K562 (cell line): Measurements from ENCODE around the gene NAGS. TPM values are rescaled to one million over a fixed set of nuclear protein-coding genes. Genes with fewer than 3 reads are reported as not detected.

Experiments
- ATAC-seq: fragments of 200-7000 bp; cut with Tn5 transposase; 3 replicates; pipeline ENCODE4 v1.9.1; 2020; ENCODE audit warnings: moderate library complexity
- BruUV-seq: library from RNA; stranded (reverse); fragments of 400-500 nt; replicated peaks from 2 replicates; lab custom pipeline; 2021; lab: Mats Ljungman, UMichigan
- CTCF ChIA-PET: fragments of 300-600 bp; formaldehyde crosslinking; extraction: SDS; loops from one replicate; lab custom pipeline; 2021; ENCODE audit warnings: low intra/inter-chr PET ratio; lab: Yijun Ruan, JAX
- POLR2A ChIA-PET: fragments of 300-600, 350-650 bp; sonication (Branson Sonifier 250); formaldehyde crosslinking; extraction: SDS; loops from one replicate; lab custom pipeline; 2021; ENCODE audit warnings: antibody characterized with exemption, inconsistent platforms; lab: Yijun Ruan, JAX
- DNase-seq, 4 experiments: peaks; one replicate each; pipeline versions ENCODE4 v3.0.0 to v3.0.0-alpha.2; 2011 to 2018; ENCODE audit warnings: low spot score in 3 of 4, mixed read lengths in 3 of 4; ENCODE audit errors: extremely low read depth in 1 of 4
- FAIRE-seq: peaks from 2 replicates; lab custom pipeline; 2011; peaks lifted over from hg19 to GRCh38; lab: Jason Lieb, UNC
- H2AFZ ChIP-seq: 2 replicates; pipeline ENCODE4 v1.6.0; 2011; ENCODE audit warnings: low read depth, low read length, control low read depth, inconsistent platforms
- H3K27ac ChIP-seq: fragments of 200-600 bp; 3 replicates; pipeline ENCODE4 v1.8.0; 2011; ENCODE audit warnings: low read depth, mild to moderate bottlenecking, control low read depth, inconsistent platforms, low read length, moderate library complexity, mixed read lengths; ENCODE audit errors: extremely low read depth
- H3K27me3 ChIP-seq, 2 experiments: fragments of 300-600 bp in 1 of 2; 2 replicates in 1 of 2; 3 replicates in 1 of 2; pipeline versions ENCODE4 v1.6.0 to v1.8.0; 2011; ENCODE audit warnings: inconsistent platforms in 2 of 2, low read length in 2 of 2, mild to moderate bottlenecking in 1 of 2, mixed read lengths in 1 of 2, moderate library complexity in 1 of 2; ENCODE audit not compliant: control insufficient read depth in 2 of 2, insufficient read depth in 2 of 2
- H3K36me3 ChIP-seq: fragments of 300-600 bp; 3 replicates; pipeline ENCODE4 v1.8.0; 2011; ENCODE audit warnings: mild to moderate bottlenecking, low read length, inconsistent platforms; ENCODE audit not compliant: control insufficient read depth, insufficient read depth
- H3K4me1 ChIP-seq, 2 experiments: fragments of 200-600 bp in 1 of 2; replicated peaks in 1 of 2; 2 replicates in 1 of 2; 3 replicates in 1 of 2; pipeline versions ENCODE4 v1.5.1 to v1.8.0; 2011; ENCODE audit warnings: inconsistent platforms in 2 of 2, low read length in 2 of 2, mild to moderate bottlenecking in 1 of 2, mixed read lengths in 1 of 2, moderate library complexity in 1 of 2; ENCODE audit not compliant: control insufficient read depth in 2 of 2, insufficient read depth in 2 of 2
- H3K4me2 ChIP-seq: 2 replicates; pipeline ENCODE4 v1.6.1; 2011; ENCODE audit warnings: low read length, control low read depth, inconsistent platforms, mixed read lengths; ENCODE audit not compliant: insufficient read depth
- H3K4me3 ChIP-seq: fragments of 200-600 bp; sonication (generic), shearing (Covaris generic); 2 replicates; pipeline ENCODE4 v1.5.1; 2016; ENCODE audit warnings: control low read depth, inconsistent platforms
- H3K79me2 ChIP-seq: fragments of 200-600 bp; 3 replicates; pipeline ENCODE4 v1.8.0; 2011; ENCODE audit warnings: low read length, inconsistent platforms; ENCODE audit not compliant: control insufficient read depth, insufficient read depth
- H3K9ac ChIP-seq, 2 experiments: 2 replicates each; pipeline versions ENCODE4 v1.6.0 to v1.6.1; 2011; ENCODE audit warnings: low read depth in 2 of 2, low read length in 2 of 2, control low read depth in 1 of 2, inconsistent platforms in 1 of 2, mild to moderate bottlenecking in 1 of 2, mixed read lengths in 1 of 2; ENCODE audit not compliant: insufficient read depth in 1 of 2
- H3K9me1 ChIP-seq: one replicate; pipeline ENCODE4 v1.6.0; 2011; ENCODE audit warnings: inconsistent platforms, mild to moderate bottlenecking, low read length, moderate library complexity; ENCODE audit not compliant: control insufficient read depth, insufficient read depth
- H3K9me3 ChIP-seq: replicated peaks from 2 replicates; pipeline ENCODE4 v1.5.1; 2011; ENCODE audit warnings: low read depth, low read length, inconsistent platforms; ENCODE audit not compliant: control insufficient read depth, insufficient read depth
- H4K20me1 ChIP-seq: replicated peaks from 2 replicates; pipeline ENCODE4 v1.6.1; 2011; ENCODE audit warnings: low read length, inconsistent platforms, mixed read lengths; ENCODE audit not compliant: control insufficient read depth, insufficient read depth
- CAMTA2 ChIP-seq: fragments of 250-450 bp; sonication (Bioruptor Pico); conservative IDR thresholded peaks from 2 replicates; pipeline ENCODE4 v1.5.1; 2022
- EP300 ChIP-seq: IDR thresholded peaks from 2 replicates; pipeline ENCODE4 v1.6.1; 2012; ENCODE audit warnings: low read length, improper control_type of control experiment
- NFIC ChIP-seq: fragments of 450-650 bp; IDR thresholded peaks from 2 replicates; pipeline ENCODE4 v1.6.1; 2017; ENCODE audit warnings: mild to moderate bottlenecking, inconsistent platforms
- RBFOX2 ChIP-seq: fragments of 200-400 bp; formaldehyde crosslinking; IDR thresholded peaks from 2 replicates; pipeline ENCODE4 v1.6.1; 2017; ENCODE audit warnings: low read depth, mild to moderate bottlenecking, low read length, moderate library complexity
- SMAD4 ChIP-seq: fragments of 250-450 bp; sonication (Bioruptor Pico); conservative IDR thresholded peaks from 2 replicates; pipeline ENCODE4 v1.8.0; 2021; ENCODE audit warnings: inconsistent platforms, mild to moderate bottlenecking, moderate library complexity
- ZSCAN32 ChIP-seq: fragments of 450-650 bp; formaldehyde crosslinking; IDR thresholded peaks from 2 replicates; pipeline ENCODE4 v1.4.0; 2020; ENCODE audit warnings: mild to moderate bottlenecking, moderate library complexity
- WGBS: fragments of 100-300 bp; shearing (Covaris generic); methylation state at CpG from one replicate; pipeline ENCODE4 v1.1.6; 2016; ENCODE audit warnings: low coverage, mixed read lengths; ENCODE audit not compliant: insufficient coverage; ENCODE audit errors: missing lambda C conversion rate; 5-methylcytosine and 5-hydroxymethylcytosine counted together
- in situ Hi-C: fragments of 300-500 bp; cut with MboI; formaldehyde crosslinking; loops from 4 replicates; pipeline ENCODE4 v1.15.0; 2018; ENCODE audit warnings: inconsistent platforms, mixed read lengths
- intact Hi-C: fragments of 100-400 bp; cut with micrococcal nuclease; formaldehyde crosslinking; loops from 2 replicates; pipeline ENCODE4 v1.14.2; 2022
- polyA plus RNA-seq, 8 experiments: library from polyadenylated mRNA; depleted of rRNA in 4 of 8; stranded (reverse) in 5 of 8; unstranded in 3 of 8; fragments of >200 nt; fragmentation: Nextera tagmentation in 2 of 8; fragmentation: Illumina TruSeq in 1 of 8; extraction: Ambion mirVana in 2 of 8; extraction: Trizol in 1 of 8; gene quantifications; 2 replicates each; pipeline versions ENCODE4 v1.2.1 to v1.2.3, GENCODE V29; 2011 to 2014; ENCODE audit warnings: inconsistent platforms in 1 of 8, missing spikeins in 1 of 8
- total RNA-seq, 7 experiments: library from RNA; depleted of rRNA in 6 of 7; stranded (reverse); fragments of >200 nt in 6 of 7; fragmentation: Illumina TruSeq in 2 of 7; extraction: Trizol in 2 of 7; gene quantifications; 2 replicates each; pipeline versions ENCODE4 v1.2.1 to v1.2.3, GENCODE V29; 2011 to 2021; ENCODE audit warnings: low replicate concordance in 1 of 7

Gene NAGS
- total and polyA plus RNA-seq, 9 of the 15 experiments (the other 6 are each of a cell fraction or from before 2014, with no cell fraction given), result not detected

DNA sequence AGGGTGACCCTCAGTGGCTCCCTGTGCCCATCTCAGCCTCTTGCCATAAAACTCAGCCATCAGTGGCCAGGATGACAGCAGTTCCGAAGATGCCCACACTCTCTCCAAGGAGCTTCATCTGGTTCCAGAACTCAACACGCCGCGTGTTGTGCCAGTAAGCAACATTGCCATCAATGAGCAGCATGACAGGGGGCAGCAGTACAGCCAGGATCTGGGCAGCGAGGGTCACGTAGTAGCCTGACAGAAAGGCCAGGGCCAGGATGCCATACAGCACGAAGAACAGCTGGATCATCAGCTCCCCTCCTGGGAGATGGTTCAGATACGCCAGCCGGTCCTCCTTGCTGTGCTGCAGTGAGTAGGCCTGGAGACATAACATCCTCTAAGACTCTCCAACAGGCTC, 7.5 kb downstream of the NAGS start (continued):
- TF ChIP-seq CAMTA2 (CRISPR knock-in tag) (no peak), RBFOX2 (no peak), ZSCAN32 (CRISPR knock-in tag) (no peak)

DNA sequence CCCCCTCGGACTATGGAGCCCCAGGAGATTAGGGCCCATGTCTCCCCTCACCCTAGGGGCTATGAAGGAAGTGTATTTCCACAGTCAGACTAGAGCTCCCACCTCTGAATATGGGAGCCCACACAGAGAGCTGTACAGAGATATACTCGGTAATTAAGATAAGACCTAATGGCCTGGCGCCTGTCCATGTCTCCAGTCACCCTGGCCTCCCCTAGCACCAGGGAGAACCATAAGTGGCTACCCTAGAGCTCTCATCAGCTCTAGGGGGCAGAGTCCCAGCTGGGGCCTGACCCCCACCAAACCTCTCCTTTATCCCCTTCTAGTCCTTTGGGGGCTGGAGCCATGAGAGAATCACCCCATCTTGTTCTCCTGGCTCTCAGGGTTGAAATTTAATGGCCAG, 8.0 kb downstream of the NAGS start:
- Histone ChIP-seq H3K4me3 (no peak overlapping the region), H3K27ac (no peak overlapping the region), H3K9ac (peak overlapping the region in 1 of 2 experiments; percentile 18; a peak in 1 of 4 replicates), H3K79me2 (peaks cover 12% of the 10 kb centered on the region; the same call in 2 of the 3 replicates), H3K27me3 (no peaks in the 10 kb centered on the region), H3K4me2 (no peak overlapping the region), H4K20me1 (peaks cover 6% of the 10 kb centered on the region; the same call in 1 of the 2 replicates), H2AFZ (no peak overlapping the region), H3K9me1 (no peaks in the 10 kb centered on the region), H3K4me1 (peaks cover 4 to 21% of the 10 kb centered on the region in 2 experiments), H3K36me3 (peaks cover 16% of the 10 kb centered on the region; the same call in 1 of the 3 replicates), H3K9me3 (no peaks in the 10 kb centered on the region)
- 36% methylated on average over 3 of the region's 3 CpGs for WGBS
- in situ Hi-C loops (no loop called here), intact Hi-C loops (loop anchor here (10.0 kb wide), 1 partner anchor 152 kb away; no protein-coding TSS in a partner anchor)
- no peak for DNase-seq
- TF ChIP-seq EP300 (no peak), SMAD4 (CRISPR knock-in tag) (no peak), NFIC (peak; percentile 48)
- FAIRE-seq, result no peak
- CTCF ChIA-PET, result no interaction called here
- POLR2A ChIA-PET, result no interaction called here
- no peak for ATAC-seq
- BruUV-seq, result no TSS peak
